ENCODE results near the gene NOL12.

The NOL12 gene

GRCh38 chr22:37739611-37740049, 53.5 kb downstream of the NOL12 start:
- H3K4me2 ChIP-seq (ENCODE audit: low read length), result no peak overlapping the region
- no peaks in the 10 kb centered on the region for H3K9me2 ChIP-seq (ENCODE audit: low read depth, low read length)
- no peak overlapping the region for H3K4me3 ChIP-seq (ENCODE audit: low read depth, low read length, poor library complexity, severe bottlenecking)
- H4K20me1 ChIP-seq (ENCODE audit: insufficient read depth, low read length), result no peaks in the 10 kb centered on the region
- no peak overlapping the region for H2AFZ ChIP-seq (ENCODE audit: low read length)
- H3K27me3 ChIP-seq (ENCODE audit: insufficient read depth, low read length), result peaks cover 10% of the 10 kb centered on the region; the same call in 1 of the 2 replicates
- H3K9me3 ChIP-seq (ENCODE audit: low read length), result no peaks in the 10 kb centered on the region
- H3F3A ChIP-seq (ENCODE audit: insufficient read depth, low read length), result no peaks in the 10 kb centered on the region
- TF ChIP-seq EZH2 (IDR thresholded peaks at IDR 0.05; ENCODE audit: borderline replicate concordance, low read length) (no peak), CTCF (IDR thresholded peaks at IDR 0.05; ENCODE audit: low read length) (no peak)
- peaks cover 6% of the 10 kb centered on the region; the same call in 1 of the 2 replicates for H3K36me3 ChIP-seq (ENCODE audit: insufficient read depth, low read length)
- H3K79me2 ChIP-seq (ENCODE audit: insufficient read depth, low read length), result no peaks in the 10 kb centered on the region
- no peak overlapping the region for H3K27ac ChIP-seq (ENCODE audit: low read depth, low read length, poor library complexity, severe bottlenecking)
- H3K4me1 ChIP-seq (ENCODE audit: insufficient read depth, low read length, severe bottlenecking), result peaks cover 13% of the 10 kb centered on the region
- H3K9ac ChIP-seq (ENCODE audit: low read length), result no peak overlapping the region

GRCh38 chr22:37740455-37741311, 54.5 kb downstream of the NOL12 start:
- no peak overlapping the region for H3K4me2 ChIP-seq (ENCODE audit: low read length)
- H4K20me1 ChIP-seq (ENCODE audit: insufficient read depth, low read length), result no peaks in the 10 kb centered on the region
- H2AFZ ChIP-seq (ENCODE audit: low read length), result no peak overlapping the region
- no peaks in the 10 kb centered on the region for H3K9me2 ChIP-seq (ENCODE audit: low read depth, low read length)
- no peak overlapping the region for H3K27ac ChIP-seq (ENCODE audit: low read depth, low read length, poor library complexity, severe bottlenecking)
- no peak overlapping the region for H3K4me3 ChIP-seq (ENCODE audit: low read depth, low read length, poor library complexity, severe bottlenecking)
- peaks cover 6% of the 10 kb centered on the region; the same call in 1 of the 2 replicates for H3K36me3 ChIP-seq (ENCODE audit: insufficient read depth, low read length)
- peaks cover 10% of the 10 kb centered on the region; the same call in 1 of the 2 replicates for H3K27me3 ChIP-seq (ENCODE audit: insufficient read depth, low read length)
- no peak overlapping the region for H3K9ac ChIP-seq (ENCODE audit: low read length)
- H3F3A ChIP-seq (ENCODE audit: insufficient read depth, low read length), result no peaks in the 10 kb centered on the region
- TF ChIP-seq EZH2 (IDR thresholded peaks at IDR 0.05; ENCODE audit: borderline replicate concordance, low read length) (no peak), CTCF (IDR thresholded peaks at IDR 0.05; ENCODE audit: low read length) (no peak)
- no peaks in the 10 kb centered on the region for H3K9me3 ChIP-seq (ENCODE audit: low read length)
- H3K4me1 ChIP-seq (ENCODE audit: insufficient read depth, low read length, severe bottlenecking), result peaks cover 20% of the 10 kb centered on the region
- no peaks in the 10 kb centered on the region for H3K79me2 ChIP-seq (ENCODE audit: insufficient read depth, low read length)

GRCh38 chr22:37741312-37741795, 55.2 kb downstream of the NOL12 start:
- Histone ChIP-seq H3K27ac (ENCODE audit: low read depth, low read length, poor library complexity, severe bottlenecking) (no peak overlapping the region), H3F3A (ENCODE audit: insufficient read depth, low read length) (no peaks in the 10 kb centered on the region), H2AFZ (ENCODE audit: low read length) (no peak overlapping the region), H3K4me2 (ENCODE audit: low read length) (no peak overlapping the region), H3K9me2 (ENCODE audit: low read depth, low read length) (no peaks in the 10 kb centered on the region), H3K4me1 (ENCODE audit: insufficient read depth, low read length, severe bottlenecking) (peaks cover 20% of the 10 kb centered on the region), H3K9me3 (ENCODE audit: low read length) (no peaks in the 10 kb centered on the region), H3K79me2 (ENCODE audit: insufficient read depth, low read length) (no peaks in the 10 kb centered on the region), H3K27me3 (ENCODE audit: insufficient read depth, low read length) (peaks cover 10% of the 10 kb centered on the region; the same call in 1 of the 2 replicates), H3K4me3 (ENCODE audit: low read depth, low read length, poor library complexity, severe bottlenecking) (no peak overlapping the region), H3K9ac (ENCODE audit: low read length) (no peak overlapping the region), H4K20me1 (ENCODE audit: insufficient read depth, low read length) (no peaks in the 10 kb centered on the region), H3K36me3 (ENCODE audit: insufficient read depth, low read length) (peaks cover 6% of the 10 kb centered on the region; the same call in 1 of the 2 replicates)
- TF ChIP-seq EZH2 (IDR thresholded peaks at IDR 0.05; ENCODE audit: borderline replicate concordance, low read length) (no peak), CTCF (IDR thresholded peaks at IDR 0.05; ENCODE audit: low read length) (no peak)
